Pancreas (tissue), 10 donors: ENCODE results near the gene CACNA2D3. TPM values are rescaled to one million over a fixed set of nuclear protein-coding genes. Genes with fewer than 3 reads are reported as not detected.

ENCODE experiments used
- ATAC-seq, 4 donors: fragments of 200-7000 bp; cut with Tn5 transposase; one replicate each; pipeline versions ENCODE4 v1.8.0 to v1.9.1; 2020; ENCODE audit warnings: mild to moderate bottlenecking in 4 of 4, moderate library complexity in 4 of 4
- DNase-seq, 6 donors: peaks; one replicate each; pipeline ENCODE4 v3.0.0-alpha.2; 2020
- FAIRE-seq: peaks from 2 replicates; lab custom pipeline; 2012; peaks lifted over from hg19 to GRCh38; lab: Jason Lieb, UNC
- H3K27ac ChIP-seq, 4 donors: fragments of 200-600 bp; sonication (generic); 1 replicate in 3 of 4; 2 replicates in 1 of 4; pipeline versions ENCODE4 v1.5.0 to v1.8.0; 2020
- H3K27me3 ChIP-seq, 4 donors: fragments of 200-600 bp; one replicate each; pipeline ENCODE4 v1.8.0; 2021
- H3K36me3 ChIP-seq, 3 donors: fragments of 200-600 bp; sonication (generic) in 1 of 3; one replicate each; pipeline versions ENCODE4 v1.5.0 to v1.8.0; 2020 to 2021
- H3K4me1 ChIP-seq, 3 donors: fragments of 200-600 bp; one replicate each; pipeline ENCODE4 v1.8.0; 2021
- H3K4me3 ChIP-seq, 4 donors: fragments of 200-600 bp; sonication (generic) in 2 of 4; one replicate each; pipeline versions ENCODE4 v1.5.0 to v1.8.0; 2020 to 2021
- H3K9me3 ChIP-seq, 4 donors: fragments of 200-600 bp; one replicate each; pipeline ENCODE4 v1.8.0; 2021
- WGBS, 2 donors: extraction: QIAGEN DNeasy Blood & Tissue Kit; methylation state at CpG; one replicate each; pipeline ENCODE4 v1.1.7; 2013; 5-methylcytosine and 5-hydroxymethylcytosine counted together
- intact Hi-C, 3 donors: fragments of 100-400 bp; cut with DNase I; formaldehyde crosslinking; loops; one replicate each; pipeline versions ENCODE4 v1.11.1 to v1.14.2; 2022
- polyA plus RNA-seq, 2 donors: library from polyadenylated mRNA; stranded (reverse); fragments of 200-250 nt; gene quantifications; one replicate each; pipeline ENCODE4 v1.2.3, GENCODE V29; 2013
- total RNA-seq, 6 donors: library from RNA; stranded (reverse); fragmentation: NEBNext Ultra II Directional in 4 of 6; extraction: Animal tissue kit (Norgen Biotek cat#: 25700) in 4 of 6; gene quantifications; one replicate each; pipeline versions ENCODE4 v1.2.1 to v1.2.4, GENCODE V29; 2021 to 2023
- TF ChIP-seq, protein P1 (sequence below), 4 donors: fragments of 200-600 bp; sonication (generic) in 3 of 4; IDR thresholded peaks; one replicate each; pipeline versions ENCODE4 v1.5.0 to v1.8.0; 2021; ENCODE audit warnings: antibody characterized with exemption in 4 of 4
- donor health status: healthy with polysubstance abuse.
- donor health status: DM: no; HTN: no; CAD: no; lungs with moderate emphysema.
- donor health status: DM: no; HTN: no; CAD: no.
- donor health status: control.
- donor health status: control.
- donor health status: Bipolar disorder and iron deficiency.
- donor health status: DM: yes; HTN: yes; CAD: no.
- donor health status: DM: no; HTN: no; CAD: no.
- donor health status: DM: no; HTN: no; CAD: no.
- donor health status: DM: yes; HTN: yes; CAD: no.

The CACNA2D3 gene
- total and polyA plus RNA-seq, 8 donors, result 0.19 to 0.75 (median 0.37) TPM; not detected in 2

GRCh38 chr3:54261141-54261540 lies 138.8 kb downstream of the CACNA2D3 start:
- TF ChIP-seq, protein P1, sequence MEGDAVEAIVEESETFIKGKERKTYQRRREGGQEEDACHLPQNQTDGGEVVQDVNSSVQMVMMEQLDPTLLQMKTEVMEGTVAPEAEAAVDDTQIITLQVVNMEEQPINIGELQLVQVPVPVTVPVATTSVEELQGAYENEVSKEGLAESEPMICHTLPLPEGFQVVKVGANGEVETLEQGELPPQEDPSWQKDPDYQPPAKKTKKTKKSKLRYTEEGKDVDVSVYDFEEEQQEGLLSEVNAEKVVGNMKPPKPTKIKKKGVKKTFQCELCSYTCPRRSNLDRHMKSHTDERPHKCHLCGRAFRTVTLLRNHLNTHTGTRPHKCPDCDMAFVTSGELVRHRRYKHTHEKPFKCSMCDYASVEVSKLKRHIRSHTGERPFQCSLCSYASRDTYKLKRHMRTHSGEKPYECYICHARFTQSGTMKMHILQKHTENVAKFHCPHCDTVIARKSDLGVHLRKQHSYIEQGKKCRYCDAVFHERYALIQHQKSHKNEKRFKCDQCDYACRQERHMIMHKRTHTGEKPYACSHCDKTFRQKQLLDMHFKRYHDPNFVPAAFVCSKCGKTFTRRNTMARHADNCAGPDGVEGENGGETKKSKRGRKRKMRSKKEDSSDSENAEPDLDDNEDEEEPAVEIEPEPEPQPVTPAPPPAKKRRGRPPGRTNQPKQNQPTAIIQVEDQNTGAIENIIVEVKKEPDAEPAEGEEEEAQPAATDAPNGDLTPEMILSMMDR (IDR thresholded peaks at IDR 0.05), result no peak
- FAIRE-seq (no peak), ATAC-seq (no peak), DNase-seq (no peak)
- no peaks in the 10 kb centered on the region for H3K9me3 ChIP-seq
- peaks cover 0 to 3% (median 0%) of the 10 kb centered on the region in 4 donors for H3K27me3 ChIP-seq
- H3K27ac ChIP-seq, result no peak overlapping the region
- 76 to 85% methylated on average over 3 of the region's 3 CpGs for WGBS, 2 donors
- intact Hi-C loops, result no loop called here
- no peaks in the 10 kb centered on the region for H3K4me1 ChIP-seq
- H3K36me3 ChIP-seq, result no peaks in the 10 kb centered on the region
- no peak overlapping the region for H3K4me3 ChIP-seq

DNA sequence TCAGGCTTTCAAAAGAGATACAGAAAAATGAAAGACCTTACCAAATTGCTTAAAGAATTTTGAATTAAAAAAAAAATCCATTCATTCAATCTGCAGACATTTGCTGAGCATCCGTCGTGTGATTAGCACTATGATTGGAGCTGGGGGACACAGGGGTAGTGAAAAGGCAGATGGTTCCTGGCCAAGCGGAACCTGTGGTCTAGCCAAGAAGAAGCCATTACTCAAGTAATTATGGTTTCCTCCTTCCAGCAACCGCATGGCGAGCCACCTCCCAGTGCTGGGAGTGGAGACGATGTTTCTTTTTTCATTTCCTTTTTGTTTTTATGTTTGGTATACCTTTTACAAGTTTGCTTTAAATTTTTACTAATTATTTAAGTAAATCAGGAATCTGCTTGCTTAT lies 140.2 kb downstream of the CACNA2D3 start:
- DNase-seq (no peak), FAIRE-seq (no peak), ATAC-seq (no peak)
- Histone ChIP-seq H3K27me3 (peaks cover 0 to 3% (median 0%) of the 10 kb centered on the region in 4 donors), H3K4me3 (no peak overlapping the region), H3K4me1 (no peaks in the 10 kb centered on the region), H3K36me3 (no peaks in the 10 kb centered on the region), H3K9me3 (no peaks in the 10 kb centered on the region), H3K27ac (no peak overlapping the region)
- intact Hi-C loops, result no loop called here
- TF ChIP-seq, protein P1 (IDR thresholded peaks at IDR 0.05), result no peak
- WGBS, 2 donors, result 80 to 87% methylated on average over 6 of the region's 6 CpGs

- ATAC-seq (no peak), FAIRE-seq (no peak), DNase-seq (no peak)
- peaks cover 0 to 3% (median 0%) of the 10 kb centered on the region in 4 donors for H3K27me3 ChIP-seq
- H3K36me3 ChIP-seq, result no peaks in the 10 kb centered on the region
- WGBS, 2 donors, result 56 to 63% methylated on average over 1 of the region's 1 CpG
- intact Hi-C loops, result no loop called here
- no peak overlapping the region for H3K4me3 ChIP-seq
- no peak overlapping the region for H3K27ac ChIP-seq
- H3K9me3 ChIP-seq, result no peaks in the 10 kb centered on the region
- H3K4me1 ChIP-seq, result no peaks in the 10 kb centered on the region
- TF ChIP-seq, protein P1 (IDR thresholded peaks at IDR 0.05), result no peak
These were observed 140.6 kb downstream of the CACNA2D3 start for GRCh38 chr3:54262946-54263345.

DNA sequence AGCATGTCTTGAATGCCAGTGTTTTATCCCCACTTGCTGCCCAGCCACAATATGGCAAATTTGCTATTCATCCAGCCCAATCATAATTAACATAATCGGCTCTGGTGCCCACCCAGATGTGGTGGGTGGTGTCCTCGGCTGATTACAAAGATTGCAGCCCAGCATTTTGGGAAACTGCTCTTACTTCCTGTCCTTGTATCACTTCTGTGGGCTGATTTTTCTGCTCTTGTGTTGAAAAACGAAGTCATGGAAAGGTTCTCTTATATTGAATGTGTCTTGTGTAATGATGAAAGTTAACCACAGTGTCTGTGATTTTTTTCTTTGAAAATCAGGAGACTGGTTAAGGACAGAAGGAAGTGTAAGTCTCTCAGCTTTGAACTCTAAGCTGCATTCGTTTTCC lies 141.7 kb downstream of the CACNA2D3 start:
- H3K4me3 ChIP-seq, result no peak overlapping the region
- ATAC-seq (no peak), FAIRE-seq (no peak), DNase-seq (no peak)
- H3K27ac ChIP-seq, result no peak overlapping the region
- WGBS, 2 donors, result 43 to 48% methylated on average over 4 of the region's 4 CpGs
- no peaks in the 10 kb centered on the region for H3K4me1 ChIP-seq
- H3K27me3 ChIP-seq, result peaks cover 0 to 3% (median 0%) of the 10 kb centered on the region in 4 donors
- H3K36me3 ChIP-seq, result no peaks in the 10 kb centered on the region
- no peaks in the 10 kb centered on the region for H3K9me3 ChIP-seq
- TF ChIP-seq, protein P1 (IDR thresholded peaks at IDR 0.05), result no peak
- intact Hi-C loops, result no loop called here

DNA sequence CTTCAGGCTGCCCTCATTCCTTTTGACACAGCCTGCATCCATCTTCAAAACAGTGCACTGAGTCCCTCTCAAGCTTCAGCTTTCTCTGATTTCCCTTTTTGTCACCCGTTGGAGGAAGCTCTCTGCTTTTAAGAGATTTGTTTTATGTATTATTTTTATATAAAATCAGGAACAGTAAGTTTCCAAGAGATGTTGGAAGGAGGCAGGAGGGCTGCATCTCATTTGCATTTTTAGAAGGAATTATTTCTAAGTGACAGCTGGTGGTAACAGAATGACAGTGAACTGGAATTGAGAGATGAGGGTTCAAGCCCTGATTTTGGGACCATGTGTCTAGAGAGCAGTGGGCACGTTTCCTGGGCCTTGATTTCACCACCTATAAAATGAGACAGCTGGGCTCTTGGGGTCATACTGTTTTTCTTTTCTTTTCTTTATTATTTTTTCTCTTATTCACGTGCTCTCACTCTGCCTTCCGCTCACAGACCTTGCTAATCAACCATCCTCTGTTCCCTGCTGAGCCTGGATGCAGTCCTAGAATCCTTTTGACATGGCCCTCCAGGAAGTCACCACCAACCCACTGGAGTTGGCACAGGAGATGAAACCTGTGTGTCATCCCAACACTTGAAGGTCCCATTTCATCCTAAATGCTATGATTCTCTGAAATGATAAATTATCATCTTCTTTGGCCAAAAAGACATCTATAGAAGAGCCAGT lies 148.6 kb downstream of the CACNA2D3 start:
- 38 to 49% methylated on average over 3 to 4 of the region's 4 CpGs for WGBS, 2 donors
- Histone ChIP-seq H3K27me3 (no peaks in the 10 kb centered on the region), H3K27ac (no peak overlapping the region), H3K4me3 (no peak overlapping the region), H3K36me3 (no peaks in the 10 kb centered on the region), H3K9me3 (no peaks in the 10 kb centered on the region), H3K4me1 (no peaks in the 10 kb centered on the region)
- intact Hi-C loops, result no loop called here
- FAIRE-seq (no peak), ATAC-seq (no peak), DNase-seq (no peak)
- TF ChIP-seq, protein P1 (IDR thresholded peaks at IDR 0.05), result no peak
